Measurements from ENCODE around the gene C1QTNF1. TPM values are rescaled to one million over a fixed set of nuclear protein-coding genes. Genes with fewer than 3 reads are reported as not detected.

Gene C1QTNF1
- total RNA-seq, 2 experiments from 2014 or later, result not detected

DNA sequence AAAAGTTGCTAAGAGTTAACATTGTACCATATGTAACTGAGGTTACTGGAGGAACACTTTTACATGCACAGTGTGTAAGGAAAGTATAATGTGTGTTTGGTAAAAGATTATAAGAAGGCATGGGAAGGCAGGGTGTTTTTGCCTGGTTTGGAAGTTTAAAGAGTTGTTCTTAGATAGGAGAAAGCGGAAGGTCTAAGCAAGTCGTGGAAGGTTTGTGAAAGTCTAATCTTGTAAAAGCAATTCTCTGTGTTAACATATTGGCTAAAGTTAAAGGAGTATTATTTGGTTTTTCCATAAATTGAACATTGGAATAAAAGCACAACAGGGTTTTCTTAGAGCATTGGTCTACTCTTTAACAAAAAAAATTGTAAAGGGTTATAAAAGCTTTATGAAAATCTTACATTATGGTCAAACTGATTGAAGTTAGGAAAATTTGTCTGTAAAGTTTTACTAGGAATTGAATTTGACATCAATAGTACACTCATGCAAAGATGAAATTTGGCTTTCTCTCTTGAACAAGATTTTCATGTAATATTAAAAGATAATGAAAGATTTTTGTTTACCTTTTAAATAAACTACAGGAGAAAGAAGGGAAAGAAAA is 9.7 kb upstream of the C1QTNF1 start:
- POLR2A ChIA-PET, result interaction anchor here (0.6 kb wide), 1 partner anchor 163 kb away, joined by 3 read pairs; no protein-coding TSS in a partner anchor

DNA sequence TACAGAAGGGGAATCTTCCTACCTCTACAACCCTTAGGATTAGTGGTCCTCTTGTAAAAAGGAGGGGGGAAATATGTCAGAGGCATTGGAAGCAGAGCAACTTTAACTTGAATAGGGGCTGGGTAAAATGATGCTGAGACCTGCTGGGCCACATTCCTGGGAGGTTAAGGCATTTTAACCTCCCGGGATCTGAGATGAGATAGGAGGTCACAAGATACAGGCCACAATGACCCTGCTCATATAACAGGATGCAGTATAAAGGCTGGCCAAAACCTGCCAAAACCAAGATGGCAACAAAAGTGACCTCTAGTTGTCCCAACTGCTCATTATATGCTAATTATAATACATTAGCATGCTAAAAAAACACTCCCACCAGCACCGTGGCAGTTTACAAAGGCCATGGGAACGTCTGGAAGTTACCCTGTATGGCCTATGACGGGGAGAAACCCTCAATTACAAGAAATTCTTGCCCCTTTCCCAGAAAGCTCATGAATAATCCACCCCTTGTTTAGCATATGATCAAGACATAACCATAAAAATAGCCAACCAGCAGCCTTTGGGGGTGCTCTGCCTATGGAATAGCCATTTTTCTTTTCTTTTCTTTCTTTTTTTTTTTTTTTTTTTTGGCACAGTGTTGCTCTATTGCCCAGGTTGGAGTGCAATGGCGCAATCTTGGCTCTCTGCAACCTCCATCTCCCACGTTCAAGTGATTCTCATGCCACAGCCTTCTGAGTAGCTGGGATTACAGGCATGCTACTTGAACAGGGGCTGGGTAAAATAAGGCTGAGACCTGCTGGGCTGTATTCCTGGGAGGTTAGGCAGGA is 6.2 kb upstream of the C1QTNF1 start:
- Histone ChIP-seq H4K20me1 (ENCODE audit: insufficient read depth, low read length) (no peaks in the 10 kb centered on the region), H3K27ac (ENCODE audit: low read depth, low read length, poor library complexity, severe bottlenecking) (no peak overlapping the region), H3K36me3 (ENCODE audit: insufficient read depth, low read length) (no peaks in the 10 kb centered on the region), H3K4me1 (ENCODE audit: insufficient read depth, low read length, poor library complexity, severe bottlenecking) (no peaks in the 10 kb centered on the region), H3K9me3 (ENCODE audit: low read length) (peaks cover 32% of the 10 kb centered on the region), H3K4me2 (ENCODE audit: low read length) (no peak overlapping the region), H3K9me2 (ENCODE audit: insufficient read depth, low read length) (no peaks in the 10 kb centered on the region), H3K4me3 (ENCODE audit: low read depth, low read length, poor library complexity, severe bottlenecking) (no peak overlapping the region), H3K79me2 (ENCODE audit: insufficient read depth, low read depth, low read length) (no peaks in the 10 kb centered on the region), H2AFZ (ENCODE audit: low read length) (no peak overlapping the region)
- intact Hi-C loops (cut with micrococcal nuclease; ENCODE audit: unreplicated experiment), result no loop called here
- ChIA-PET CTCF (ENCODE audit: unreplicated experiment) (no interaction called here), POLR2A (no interaction called here)
- TF ChIP-seq CTCF (conservative IDR thresholded peaks at IDR 0.05; ENCODE audit: low read length) (no peak), EZH2phosphoT487 (IDR thresholded peaks at IDR 0.05; ENCODE audit: borderline replicate concordance, low read depth, low read length) (no peak)
- no peak for DNase-seq (ENCODE audit: low spot score)
- no TSS peak for BruUV-seq (replicated peaks)

More for the DNA sequence above, 9.7 kb upstream of the C1QTNF1 start:
- CTCF ChIA-PET (ENCODE audit: unreplicated experiment), result no interaction called here
- Histone ChIP-seq H3K79me2 (ENCODE audit: insufficient read depth, low read depth, low read length) (peaks cover 2% of the 10 kb centered on the region; the same call in 1 of the 2 replicates), H2AFZ (ENCODE audit: low read length) (no peak overlapping the region), H4K20me1 (ENCODE audit: insufficient read depth, low read length) (no peaks in the 10 kb centered on the region), H3K27ac (ENCODE audit: low read depth, low read length, poor library complexity, severe bottlenecking) (no peak overlapping the region), H3K4me1 (ENCODE audit: insufficient read depth, low read length, poor library complexity, severe bottlenecking) (peaks cover 6% of the 10 kb centered on the region), H3K4me2 (ENCODE audit: low read length) (no peak overlapping the region), H3K36me3 (ENCODE audit: insufficient read depth, low read length) (no peaks in the 10 kb centered on the region), H3K9me3 (ENCODE audit: low read length) (peaks cover 32% of the 10 kb centered on the region), H3K9me2 (ENCODE audit: insufficient read depth, low read length) (no peaks in the 10 kb centered on the region), H3K4me3 (ENCODE audit: low read depth, low read length, poor library complexity, severe bottlenecking) (no peak overlapping the region)
- TF ChIP-seq EZH2phosphoT487 (IDR thresholded peaks at IDR 0.05; ENCODE audit: borderline replicate concordance, low read depth, low read length), result no peak
- no peak for TF ChIP-seq CTCF (conservative IDR thresholded peaks at IDR 0.05; ENCODE audit: low read length)
- intact Hi-C loops (cut with micrococcal nuclease; ENCODE audit: unreplicated experiment), result no loop called here
- no TSS peak for BruUV-seq (replicated peaks)
- no peak for DNase-seq (ENCODE audit: low spot score)

GRCh38 chr17:79018370-79018695 is 5.6 kb upstream of the C1QTNF1 start:
- BruUV-seq (replicated peaks), result no TSS peak
- H3K36me3 ChIP-seq (ENCODE audit: insufficient read depth, low read length), result no peaks in the 10 kb centered on the region
- H2AFZ ChIP-seq (ENCODE audit: low read length), result no peak overlapping the region
- no peaks in the 10 kb centered on the region for H3K79me2 ChIP-seq (ENCODE audit: insufficient read depth, low read depth, low read length)
- POLR2A ChIA-PET, result no interaction called here
- no peaks in the 10 kb centered on the region for H3K4me1 ChIP-seq (ENCODE audit: insufficient read depth, low read length, poor library complexity, severe bottlenecking)
- TF ChIP-seq EZH2phosphoT487 (IDR thresholded peaks at IDR 0.05; ENCODE audit: borderline replicate concordance, low read depth, low read length), result no peak
- TF ChIP-seq CTCF (conservative IDR thresholded peaks at IDR 0.05; ENCODE audit: low read length), result no peak
- no peak for DNase-seq (ENCODE audit: low spot score)
- intact Hi-C loops (cut with micrococcal nuclease; ENCODE audit: unreplicated experiment), result no loop called here
- H3K27ac ChIP-seq (ENCODE audit: low read depth, low read length, poor library complexity, severe bottlenecking), result no peak overlapping the region
- CTCF ChIA-PET (ENCODE audit: unreplicated experiment), result no interaction called here
- H4K20me1 ChIP-seq (ENCODE audit: insufficient read depth, low read length), result no peaks in the 10 kb centered on the region
- H3K9me3 ChIP-seq (ENCODE audit: low read length), result peaks cover 31% of the 10 kb centered on the region
- H3K9me2 ChIP-seq (ENCODE audit: insufficient read depth, low read length), result no peaks in the 10 kb centered on the region
- H3K4me2 ChIP-seq (ENCODE audit: low read length), result no peak overlapping the region
- no peak overlapping the region for H3K4me3 ChIP-seq (ENCODE audit: low read depth, low read length, poor library complexity, severe bottlenecking)
